ENCODE data around the gene NID2.

NID2 gene

DNA sequence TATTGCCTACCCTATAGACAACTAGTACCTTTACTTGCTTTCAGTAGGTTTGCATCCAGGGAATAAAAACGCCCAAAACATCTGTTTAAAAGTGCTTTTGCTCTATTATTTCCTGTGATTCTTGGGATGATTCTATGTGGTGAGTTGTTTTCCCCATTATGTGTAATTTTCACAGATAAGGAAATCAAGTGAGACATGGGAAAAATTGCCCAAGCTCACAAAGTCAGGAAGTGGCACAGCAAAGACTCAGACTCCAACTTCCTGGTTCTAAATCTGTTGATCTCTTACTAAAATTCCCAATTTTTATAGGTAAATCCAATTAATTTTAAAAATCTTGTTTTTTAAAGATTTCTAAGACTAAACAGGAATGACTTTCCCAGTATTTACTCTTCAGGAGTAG is 39.0 kb downstream of the NID2 start:
- no peak for DNase-seq (ENCODE audit: low spot score)

- DNase-seq (ENCODE audit: low spot score): no peak
These were observed 42.0 kb downstream of the NID2 start for GRCh38 chr14:52026901-52027300.

- DNase-seq (ENCODE audit: low spot score): no peak
These were observed 42.7 kb downstream of the NID2 start for GRCh38 chr14:52026017-52026660.

DNA sequence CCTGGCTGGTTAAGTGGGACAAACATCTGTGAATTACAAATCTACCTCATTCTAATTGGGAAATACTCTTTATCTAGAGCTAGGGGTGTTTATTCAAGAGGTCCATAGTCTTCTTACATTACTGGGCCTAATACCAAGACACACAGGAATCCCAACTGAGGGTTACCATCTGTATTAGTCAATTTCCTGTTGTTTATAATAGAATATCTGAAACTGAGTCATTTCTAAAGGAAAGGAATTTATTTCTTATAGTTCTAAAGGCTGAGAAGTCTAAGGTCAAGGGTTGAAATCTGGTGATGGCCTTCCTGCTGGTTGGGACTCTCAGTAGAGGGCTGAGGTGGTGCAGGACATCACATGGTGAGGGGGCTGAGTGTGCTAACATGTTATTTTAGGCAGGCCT is 43.5 kb downstream of the NID2 start:
- DNase-seq (ENCODE audit: low spot score): no peak

GRCh38 chr14:52023518-52023917 is 45.3 kb downstream of the NID2 start:
- DNase-seq (ENCODE audit: low spot score): no peak

DNA sequence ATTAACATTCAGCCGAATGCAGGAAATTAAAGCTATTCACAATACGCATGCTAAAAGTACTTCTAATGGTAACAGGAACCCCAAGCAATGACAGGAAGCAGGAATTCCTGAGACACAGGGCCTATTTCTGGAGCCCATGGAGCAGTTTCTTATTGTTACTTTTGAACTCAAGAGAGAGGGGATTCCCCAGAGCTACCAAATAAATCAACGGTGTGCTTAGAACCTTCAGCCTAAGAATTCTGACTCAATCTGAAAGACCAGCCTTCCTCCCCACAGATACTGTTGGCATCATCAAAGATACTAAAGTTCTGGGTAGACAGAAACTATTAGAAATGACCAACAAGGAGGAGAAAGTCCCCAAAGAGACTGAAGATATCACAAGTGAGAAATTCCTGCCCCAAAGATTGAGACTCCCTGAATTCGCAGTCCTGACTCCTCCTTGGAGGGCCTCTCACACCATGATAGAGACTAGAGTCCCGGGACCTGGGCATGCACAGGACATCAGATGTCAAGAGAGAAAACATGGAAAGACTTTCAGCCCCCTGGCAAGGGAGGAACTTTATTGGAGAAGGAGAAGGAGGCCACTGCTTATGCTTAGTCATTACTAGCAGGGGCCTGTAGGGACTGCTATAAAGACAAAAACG is 46.8 kb downstream of the NID2 start:
- no peak for DNase-seq (ENCODE audit: low spot score)

GRCh38 chr14:52020866-52021717 is 47.8 kb downstream of the NID2 start:
- no peak for DNase-seq (ENCODE audit: low spot score)

- DNase-seq (ENCODE audit: low spot score): no peak
These were observed 48.6 kb downstream of the NID2 start for GRCh38 chr14:52020161-52020714.

GRCh38 chr14:52018970-52019369 is 49.9 kb downstream of the NID2 start:
- no peak for DNase-seq (ENCODE audit: low spot score)

DNA sequence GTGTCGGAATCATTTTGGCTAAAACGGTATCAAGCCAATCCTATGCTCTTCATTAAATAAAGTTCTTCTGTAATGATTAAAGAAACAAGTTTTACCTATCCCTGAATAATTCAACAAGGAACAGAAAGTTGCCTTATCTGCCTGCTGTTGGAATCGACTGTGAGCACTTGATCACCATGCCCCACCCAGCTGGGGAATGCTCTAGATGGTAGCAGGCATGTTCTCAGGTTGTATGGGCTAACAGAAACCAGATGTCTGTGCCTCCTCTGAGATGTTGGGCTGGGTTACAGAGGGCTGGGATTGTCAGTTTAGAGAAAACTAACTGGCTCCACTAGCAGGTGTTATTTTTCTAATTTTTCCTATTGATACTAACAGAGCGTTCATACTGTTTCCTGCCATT is 50.6 kb downstream of the NID2 start:
- DNase-seq (ENCODE audit: low spot score): no peak

DNA sequence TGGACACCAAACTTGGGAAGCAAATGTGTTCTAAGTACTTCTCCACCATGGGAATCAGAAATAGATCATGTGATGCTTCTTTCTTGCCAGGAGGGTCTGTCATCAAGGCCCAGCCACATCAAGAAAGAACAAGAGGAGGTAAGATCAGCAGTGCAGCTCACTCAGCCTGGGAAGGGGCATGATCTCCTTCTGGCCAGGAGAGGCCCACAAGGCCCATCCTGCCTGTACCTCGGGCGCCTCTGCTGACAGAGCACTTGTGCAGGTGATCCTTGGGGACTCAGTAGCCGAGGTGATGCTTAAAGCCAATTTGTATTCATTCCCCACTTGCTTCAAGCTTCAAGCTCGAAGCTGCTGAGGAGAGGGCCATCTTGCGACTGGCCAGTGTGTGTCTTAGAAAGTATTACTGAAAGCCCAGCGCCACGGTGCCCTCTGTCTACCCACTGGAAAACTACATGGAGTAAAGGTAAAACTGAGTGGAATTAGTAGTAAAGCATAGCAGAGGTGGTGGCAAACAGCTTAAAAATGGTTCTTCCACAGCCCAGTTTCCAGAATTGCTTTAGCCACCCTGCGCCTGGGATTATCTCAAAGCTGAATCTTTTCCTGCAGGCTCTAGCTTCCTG is 53.3 kb downstream of the NID2 start:
- DNase-seq (ENCODE audit: low spot score): peak; percentile 12

GRCh38 chr14:52014601-52015267 is 54.1 kb downstream of the NID2 start:
- DNase-seq (ENCODE audit: low spot score): no peak

DNA sequence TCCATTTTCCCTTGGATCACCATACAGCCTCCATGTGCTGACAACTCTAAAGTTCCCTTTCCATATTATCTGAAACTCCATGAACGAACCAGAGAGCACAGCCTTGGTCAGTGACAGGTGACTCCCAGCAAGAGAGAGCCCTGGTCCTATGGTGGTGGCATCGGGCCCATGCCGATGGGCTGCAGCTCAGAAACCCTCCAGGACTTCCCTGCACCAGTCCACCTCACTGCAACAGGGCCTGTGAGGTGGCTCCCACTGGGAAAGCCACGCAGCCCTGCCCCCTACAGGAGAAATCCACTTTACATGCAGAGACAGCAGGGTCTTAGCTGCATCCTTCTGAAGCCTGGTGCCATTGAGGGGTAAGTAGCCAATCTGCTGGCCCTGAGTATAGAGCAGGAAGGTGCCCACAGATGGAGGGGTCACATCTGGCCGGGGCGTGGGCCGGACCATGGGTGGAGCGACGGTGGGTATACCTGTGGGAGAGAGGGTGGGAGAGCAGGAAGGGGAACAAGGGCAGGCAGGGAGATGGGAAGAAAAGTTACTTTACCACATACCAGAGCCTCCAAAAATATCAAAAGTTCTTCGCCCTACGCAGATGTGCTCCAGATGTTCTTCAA is 54.8 kb downstream of the NID2 start:
- no peak for DNase-seq (ENCODE audit: low spot score)

GRCh38 chr14:52012635-52013034 is 56.2 kb downstream of the NID2 start:
- DNase-seq (ENCODE audit: low spot score): no peak

- DNase-seq (ENCODE audit: low spot score): no peak
These were observed 57.3 kb downstream of the NID2 start for GRCh38 chr14:52011523-52011922.

- no peak for DNase-seq (ENCODE audit: low spot score)
These were observed 58.6 kb downstream of the NID2 start for GRCh38 chr14:52010173-52010693.

GRCh38 chr14:52008136-52008535 is 60.7 kb downstream of the NID2 start:
- DNase-seq (ENCODE audit: low spot score): no peak

DNA sequence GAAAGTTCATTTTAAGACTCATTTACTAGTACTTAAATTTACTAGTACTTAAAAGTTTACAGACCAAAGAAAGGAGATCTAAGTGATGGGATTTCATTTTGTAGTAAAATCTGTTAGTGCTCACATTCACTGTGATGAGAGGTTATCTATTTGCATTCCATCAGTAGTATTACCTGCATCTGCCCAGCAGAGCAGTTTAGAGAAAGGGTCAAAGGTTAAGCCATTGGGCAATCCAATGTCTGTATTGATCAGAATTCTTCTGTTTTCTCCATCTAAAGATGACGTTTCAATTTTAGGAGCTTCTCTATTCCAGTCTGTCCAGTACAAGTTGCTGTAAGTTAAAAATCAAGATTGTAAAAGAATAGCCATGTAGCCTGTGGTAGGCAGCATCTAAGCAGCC is 61.2 kb downstream of the NID2 start:
- no peak for DNase-seq (ENCODE audit: low spot score)

DNA sequence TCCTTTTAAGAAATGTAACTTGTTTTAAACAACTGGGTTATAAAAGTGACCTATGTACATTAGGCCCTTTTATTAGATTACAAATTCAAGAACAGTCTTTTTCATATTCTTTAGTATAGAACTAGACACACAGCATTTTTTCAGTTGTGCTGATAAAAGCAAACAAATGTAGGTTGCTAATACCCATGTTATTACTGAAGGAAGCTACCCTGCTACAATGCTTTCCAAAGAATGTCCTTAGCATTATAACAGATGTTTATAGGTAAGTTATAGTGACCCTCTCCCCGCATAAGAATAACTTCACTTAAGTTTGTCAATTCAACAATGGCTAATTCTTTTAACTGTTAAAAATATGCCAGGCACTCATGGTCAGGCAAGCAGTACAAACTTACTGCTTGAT is 61.6 kb downstream of the NID2 start:
- DNase-seq (ENCODE audit: low spot score): no peak

DNA sequence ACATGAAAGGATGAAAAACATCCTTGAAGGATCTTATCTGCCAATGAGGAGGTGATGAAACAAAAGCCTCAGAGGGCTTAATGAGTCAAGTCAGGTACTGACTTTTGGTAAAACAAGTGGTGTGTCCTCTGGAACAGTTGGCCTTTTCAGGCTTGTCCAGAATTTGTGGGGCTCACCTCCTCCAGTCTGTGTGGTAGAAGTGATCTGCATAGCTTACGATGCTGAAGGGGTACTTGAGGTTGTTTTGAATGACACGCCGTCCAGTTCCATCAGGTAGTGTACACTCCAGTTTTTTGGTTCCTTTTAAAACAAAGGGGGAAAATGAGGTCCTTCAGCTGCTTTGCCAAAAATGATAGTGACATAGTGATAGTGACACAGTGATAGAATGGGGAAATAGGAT is 62.5 kb downstream of the NID2 start:
- no peak for DNase-seq (ENCODE audit: low spot score)

GRCh38 chr14:52005625-52006024 is 63.2 kb downstream of the NID2 start:
- DNase-seq (ENCODE audit: low spot score): no peak

Data from HuH-7.5 (cell line).